Psoas muscle (tissue), 8 donors: Measurements from ENCODE around the gene VDR. TPM values are rescaled to one million over a fixed set of nuclear protein-coding genes. Genes with fewer than 3 reads are reported as not detected.

Source experiments
- ATAC-seq, 4 donors: fragments of 200-7000 bp; cut with Tn5 transposase; one replicate each; pipeline ENCODE4 v1.9.1; 2020; ENCODE audit warnings: moderate library complexity in 3 of 4, mild to moderate bottlenecking in 2 of 4
- DNase-seq, 2 donors: peaks; one replicate each; pipeline ENCODE4 v3.0.0-alpha.2; 2020
- H3K27ac ChIP-seq: fragments of 200-600 bp; one replicate; pipeline ENCODE4 v1.8.0; 2022
- H3K27me3 ChIP-seq, 3 donors: fragments of 200-600 bp in 1 of 3; one replicate each; pipeline versions ENCODE4 v1.6.1 to v1.8.0; 2013 to 2022; ENCODE audit warnings: low read length in 2 of 3, mild to moderate bottlenecking in 2 of 3, moderate library complexity in 1 of 3; ENCODE audit not compliant: insufficient read depth in 3 of 3
- H3K36me3 ChIP-seq, 2 donors: fragments of 200-600 bp in 1 of 2; one replicate each; pipeline versions ENCODE4 v1.6.1 to v1.8.0; 2013 to 2022; ENCODE audit warnings: low read depth in 1 of 2, mild to moderate bottlenecking in 1 of 2, moderate library complexity in 1 of 2; ENCODE audit not compliant: insufficient read depth in 1 of 2
- H3K4me1 ChIP-seq: fragments of 200-600 bp; one replicate; pipeline ENCODE4 v1.8.0; 2022
- H3K4me3 ChIP-seq: fragments of 200-600 bp; one replicate; pipeline ENCODE4 v1.8.0; 2022; ENCODE audit warnings: mild to moderate bottlenecking
- H3K9me3 ChIP-seq: fragments of 200-600 bp; one replicate; pipeline ENCODE4 v1.8.0; 2022
- WGBS, 3 donors: extraction: QIAGEN DNeasy Blood & Tissue Kit; methylation state at CpG; one replicate each; pipeline versions ENCODE4 v1.1.6 to v1.1.7; 2013; 5-methylcytosine and 5-hydroxymethylcytosine counted together
- intact Hi-C, 2 donors: fragments of 100-400 bp; cut with DNase I; formaldehyde crosslinking; loops; one replicate each; pipeline versions ENCODE4 v1.11.0 to v1.14.2; 2022
- polyA plus RNA-seq, 3 donors: library from polyadenylated mRNA; stranded (reverse); fragments of 200-250 nt; gene quantifications; one replicate each; pipeline ENCODE4 v1.2.3, GENCODE V29; 2013
- total RNA-seq, 4 donors: library from RNA; stranded (reverse); fragmentation: NEBNext Ultra II Directional in 2 of 4; extraction: Animal tissue kit (Norgen Biotek cat#: 25700) in 2 of 4; gene quantifications; one replicate each; pipeline versions ENCODE4 v1.2.1 to v1.2.4, GENCODE V29; 2021 to 2023
- TF ChIP-seq, protein P1 (sequence below): fragments of 200-600 bp; IDR thresholded peaks from one replicate; pipeline ENCODE4 v1.8.0; 2022; ENCODE audit warnings: antibody characterized with exemption
- donor health status: healthy with polysubstance abuse.
- donor health status: DM: no; HTN: no; CAD: no; lungs with moderate emphysema.
- donor health status: Bipolar disorder and iron deficiency.
- donor health status: healthy.
- donor health status: DM: yes; HTN: yes; CAD: no.
- donor health status: DM: no; HTN: no; CAD: no.
- donor health status: DM: no; HTN: no; CAD: no.
- donor health status: DM: yes; HTN: yes; CAD: no.

Gene VDR
- total and polyA plus RNA-seq, 7 donors, result 0.62 to 6.1 (median 3.0) TPM

DNA sequence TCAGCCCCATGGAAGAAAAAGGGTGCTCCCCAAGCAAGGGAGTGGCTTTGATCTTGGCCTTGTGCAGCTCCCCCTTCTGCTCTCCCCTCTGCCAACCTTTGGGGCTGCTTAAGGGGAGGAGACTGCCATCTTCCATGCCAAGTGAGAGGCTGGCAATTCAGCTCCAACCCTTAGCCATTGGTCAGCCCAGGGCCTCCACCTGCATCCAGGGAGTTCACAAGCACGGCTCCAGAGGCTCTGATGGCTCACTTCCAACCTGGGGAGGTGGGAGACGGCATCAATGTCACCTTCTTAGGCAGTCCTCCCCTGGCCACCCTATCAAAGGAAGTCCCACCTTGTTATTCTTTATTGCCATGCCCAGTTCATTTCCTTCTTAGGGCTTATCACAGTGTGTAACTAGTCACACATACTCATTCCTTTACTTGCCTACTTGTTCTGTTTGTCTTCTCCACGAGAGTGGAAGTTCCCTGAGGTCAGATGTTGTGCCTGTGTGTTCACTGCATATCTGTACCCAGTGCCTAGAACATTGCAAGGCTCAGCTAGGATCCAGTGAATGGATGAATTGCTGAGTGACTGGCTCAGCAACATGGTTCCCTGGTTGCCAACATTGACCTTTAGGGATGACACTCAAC, 90.1 kb downstream of the VDR start:
- intact Hi-C loops, result no loop called here
- WGBS, 3 donors, result 48 to 62% (median 57%) methylated on average over 3 of the region's 3 CpGs

DNA sequence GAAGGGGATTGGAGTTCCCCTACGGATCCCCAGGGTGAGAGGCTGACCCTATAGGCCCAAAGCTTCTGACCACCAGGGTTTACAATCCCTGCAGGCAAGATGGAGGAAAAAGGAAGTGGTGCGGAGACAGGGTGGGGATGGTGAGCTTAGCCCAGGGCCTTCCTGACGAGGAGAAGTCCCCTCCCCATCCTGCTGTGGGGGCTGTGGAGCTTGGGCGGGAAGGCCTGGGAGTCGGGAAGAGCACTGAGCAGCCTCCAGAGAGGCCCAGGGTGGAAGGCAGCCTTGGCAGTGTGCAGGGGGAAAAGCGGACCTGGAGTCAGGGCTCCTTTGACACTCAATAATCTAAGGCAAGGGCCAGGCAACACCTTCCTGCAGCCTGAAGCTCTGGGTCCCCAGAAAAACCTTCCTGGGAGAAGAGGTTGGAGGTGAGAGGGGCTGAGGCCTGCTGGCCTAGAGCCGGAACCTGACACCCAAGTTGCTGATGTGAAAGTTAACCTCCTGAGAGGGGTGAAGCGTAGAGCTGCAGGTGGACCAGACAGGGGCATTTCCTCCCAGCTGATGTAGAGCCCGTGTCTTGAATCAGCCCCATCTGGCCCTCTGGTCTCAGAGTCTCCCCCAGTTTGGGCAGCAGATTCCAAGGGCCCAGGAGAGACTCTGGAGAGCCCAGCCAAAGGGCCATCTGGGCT, 91.1 kb downstream of the VDR start:
- ATAC-seq (peak; percentile 3 to 6 (median 5)), DNase-seq (no peak)
- intact Hi-C loops, result no loop called here
- Histone ChIP-seq H3K4me1 (peaks cover 69% of the 10 kb centered on the region), H3K36me3 (no peaks in the 10 kb centered on the region), H3K27ac (peak overlapping the region; percentile 97), H3K27me3 (no peaks in the 10 kb centered on the region), H3K4me3 (peak overlapping the region; percentile 63), H3K9me3 (no peaks in the 10 kb centered on the region)
- WGBS, 3 donors, result 42 to 62% (median 55%) methylated on average over 9 of the region's 9 CpGs
- TF ChIP-seq, protein P1, sequence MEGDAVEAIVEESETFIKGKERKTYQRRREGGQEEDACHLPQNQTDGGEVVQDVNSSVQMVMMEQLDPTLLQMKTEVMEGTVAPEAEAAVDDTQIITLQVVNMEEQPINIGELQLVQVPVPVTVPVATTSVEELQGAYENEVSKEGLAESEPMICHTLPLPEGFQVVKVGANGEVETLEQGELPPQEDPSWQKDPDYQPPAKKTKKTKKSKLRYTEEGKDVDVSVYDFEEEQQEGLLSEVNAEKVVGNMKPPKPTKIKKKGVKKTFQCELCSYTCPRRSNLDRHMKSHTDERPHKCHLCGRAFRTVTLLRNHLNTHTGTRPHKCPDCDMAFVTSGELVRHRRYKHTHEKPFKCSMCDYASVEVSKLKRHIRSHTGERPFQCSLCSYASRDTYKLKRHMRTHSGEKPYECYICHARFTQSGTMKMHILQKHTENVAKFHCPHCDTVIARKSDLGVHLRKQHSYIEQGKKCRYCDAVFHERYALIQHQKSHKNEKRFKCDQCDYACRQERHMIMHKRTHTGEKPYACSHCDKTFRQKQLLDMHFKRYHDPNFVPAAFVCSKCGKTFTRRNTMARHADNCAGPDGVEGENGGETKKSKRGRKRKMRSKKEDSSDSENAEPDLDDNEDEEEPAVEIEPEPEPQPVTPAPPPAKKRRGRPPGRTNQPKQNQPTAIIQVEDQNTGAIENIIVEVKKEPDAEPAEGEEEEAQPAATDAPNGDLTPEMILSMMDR, result no peak

More for the DNA sequence above, 90.1 kb downstream of the VDR start:
- no peak for ATAC-seq
- no peaks in the 10 kb centered on the region for H3K36me3 ChIP-seq
- no peak for DNase-seq
- no peaks in the 10 kb centered on the region for H3K27me3 ChIP-seq
- peak overlapping the region; percentile 63 for H3K4me3 ChIP-seq
- peaks cover 59% of the 10 kb centered on the region for H3K4me1 ChIP-seq
- peak overlapping the region; percentile 97 for H3K27ac ChIP-seq
- no peaks in the 10 kb centered on the region for H3K9me3 ChIP-seq
- TF ChIP-seq, protein P1, result no peak

DNA sequence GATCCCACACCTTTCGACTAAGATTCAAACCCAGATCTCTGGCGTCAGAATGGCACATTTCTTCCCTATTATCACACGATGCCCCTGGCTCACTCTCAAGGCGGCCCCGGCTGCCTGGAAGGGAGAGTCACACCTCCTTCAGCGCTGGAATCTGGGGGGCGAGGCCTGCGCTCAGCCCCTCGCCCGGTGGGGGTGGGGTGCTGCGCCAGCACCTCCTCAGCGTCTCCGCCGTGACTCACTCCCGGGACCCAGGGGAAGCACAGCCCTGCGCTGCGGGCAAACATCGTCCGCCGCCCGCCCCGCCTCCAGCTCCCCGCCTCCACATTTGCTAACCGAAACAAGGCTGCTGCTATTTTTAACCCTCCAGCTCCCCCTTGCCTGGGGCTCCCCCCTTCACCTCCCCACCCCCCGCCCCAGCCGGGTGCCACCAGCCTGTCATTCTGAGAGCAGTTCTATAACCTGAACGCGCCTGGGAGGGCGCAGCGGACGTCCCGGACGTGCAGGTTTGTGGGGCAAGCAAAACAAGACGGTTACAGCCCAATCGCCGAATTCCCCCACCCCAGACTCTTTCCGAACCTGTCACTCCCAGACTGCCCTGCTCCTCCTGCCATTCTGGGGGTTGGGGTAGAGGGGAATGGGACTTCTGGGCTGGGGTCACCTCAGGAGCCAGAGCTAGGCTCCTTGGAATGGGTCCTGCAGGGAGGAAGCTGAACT, 91.8 kb downstream of the VDR start:
- H3K4me3 ChIP-seq, result peak overlapping the region; percentile 63
- H3K27me3 ChIP-seq, result no peaks in the 10 kb centered on the region
- ATAC-seq (peak; percentile 80 to 90 (median 83)), DNase-seq (peak; percentile 92 to 95)
- H3K36me3 ChIP-seq, result no peaks in the 10 kb centered on the region
- TF ChIP-seq, protein P1, result no peak
- WGBS, 3 donors, result 0 to 1% (median 1%) methylated on average over 36 to 37 of the region's 37 CpGs
- H3K4me1 ChIP-seq, result peaks cover 76% of the 10 kb centered on the region
- intact Hi-C loops, result no loop called here
- H3K27ac ChIP-seq, result peak overlapping the region; percentile 97
- no peaks in the 10 kb centered on the region for H3K9me3 ChIP-seq

DNA sequence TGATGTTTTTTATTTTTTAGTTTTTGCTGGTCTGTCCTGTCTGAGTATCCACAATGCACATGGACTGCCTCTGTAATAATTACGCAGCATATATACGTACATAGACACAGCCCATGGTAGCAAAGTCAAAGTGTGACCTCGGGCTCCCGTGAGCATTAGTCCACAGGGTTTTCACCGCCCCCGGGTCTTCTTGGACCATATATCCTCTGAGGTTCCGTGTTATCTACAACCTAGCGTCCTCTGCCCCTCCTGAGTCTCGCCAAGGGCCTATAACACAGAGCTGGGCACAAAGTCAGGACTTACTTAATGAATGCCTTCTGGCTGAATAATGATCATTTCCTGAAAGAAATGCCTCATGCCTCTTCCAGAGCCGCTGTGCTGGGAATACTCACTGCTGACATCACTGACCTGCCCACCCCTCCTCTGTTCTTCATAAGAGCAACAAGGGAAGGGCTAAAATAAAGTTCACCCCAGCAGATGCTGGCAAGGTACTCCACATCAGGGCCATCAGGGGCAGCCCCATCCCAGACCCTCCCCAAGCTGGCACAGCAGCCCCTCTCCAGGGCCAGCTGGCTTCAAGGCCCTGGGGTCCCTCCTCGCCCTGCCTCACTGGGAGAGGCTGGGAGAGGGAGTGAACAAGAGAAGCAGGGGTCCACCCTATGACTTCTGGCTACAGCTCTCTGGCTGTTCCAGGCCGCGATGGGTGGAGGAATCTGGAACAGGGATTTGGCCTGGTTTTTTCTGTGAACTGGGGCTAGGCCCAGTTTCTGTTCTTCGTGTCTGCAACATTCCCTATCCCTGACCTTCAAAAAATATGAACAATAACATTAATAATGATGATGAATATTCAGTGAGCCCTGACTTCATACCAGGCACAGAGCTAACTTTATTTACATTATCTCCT, 93.0 kb downstream of the VDR start:
- Histone ChIP-seq H3K27me3 (no peaks in the 10 kb centered on the region), H3K4me3 (peak overlapping the region; percentile 63), H3K9me3 (no peaks in the 10 kb centered on the region), H3K4me1 (peaks cover 81% of the 10 kb centered on the region), H3K27ac (peak overlapping the region; percentile 97), H3K36me3 (no peaks in the 10 kb centered on the region)
- ATAC-seq, result peak in 3 of 4 donors; percentile 9 to 22 (median 20)
- TF ChIP-seq, protein P1, result no peak
- 32 to 44% (median 42%) methylated on average over 13 to 14 of the region's 14 CpGs for WGBS, 3 donors
- intact Hi-C loops, result no loop called here
- DNase-seq, result peak; percentile 74 to 83
